ENCODE data around the gene AOPEP.

DNA sequence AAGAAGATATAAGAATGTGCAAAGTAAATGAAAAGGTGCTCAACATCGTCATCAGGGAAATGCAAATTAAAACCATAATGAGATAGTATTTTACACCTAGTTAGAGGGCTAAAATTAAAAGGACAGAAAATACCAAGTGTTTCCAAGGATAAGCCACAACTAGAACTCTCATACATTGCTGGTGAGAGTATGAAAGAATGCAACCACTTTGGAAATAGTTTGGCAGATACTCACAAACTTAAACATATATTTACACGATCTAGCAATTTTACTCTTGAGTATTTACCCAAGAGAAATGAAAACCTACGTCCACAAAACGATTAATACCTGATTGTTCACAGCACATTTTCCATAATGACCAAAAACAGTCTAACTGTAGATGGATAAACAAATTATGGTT is 51.5 kb downstream of the AOPEP start:
- TF ChIP-seq, protein P1, sequence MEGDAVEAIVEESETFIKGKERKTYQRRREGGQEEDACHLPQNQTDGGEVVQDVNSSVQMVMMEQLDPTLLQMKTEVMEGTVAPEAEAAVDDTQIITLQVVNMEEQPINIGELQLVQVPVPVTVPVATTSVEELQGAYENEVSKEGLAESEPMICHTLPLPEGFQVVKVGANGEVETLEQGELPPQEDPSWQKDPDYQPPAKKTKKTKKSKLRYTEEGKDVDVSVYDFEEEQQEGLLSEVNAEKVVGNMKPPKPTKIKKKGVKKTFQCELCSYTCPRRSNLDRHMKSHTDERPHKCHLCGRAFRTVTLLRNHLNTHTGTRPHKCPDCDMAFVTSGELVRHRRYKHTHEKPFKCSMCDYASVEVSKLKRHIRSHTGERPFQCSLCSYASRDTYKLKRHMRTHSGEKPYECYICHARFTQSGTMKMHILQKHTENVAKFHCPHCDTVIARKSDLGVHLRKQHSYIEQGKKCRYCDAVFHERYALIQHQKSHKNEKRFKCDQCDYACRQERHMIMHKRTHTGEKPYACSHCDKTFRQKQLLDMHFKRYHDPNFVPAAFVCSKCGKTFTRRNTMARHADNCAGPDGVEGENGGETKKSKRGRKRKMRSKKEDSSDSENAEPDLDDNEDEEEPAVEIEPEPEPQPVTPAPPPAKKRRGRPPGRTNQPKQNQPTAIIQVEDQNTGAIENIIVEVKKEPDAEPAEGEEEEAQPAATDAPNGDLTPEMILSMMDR (IDR thresholded peaks at IDR 0.05), result no peak
- no peak for TF ChIP-seq POLR2AphosphoS5 (IDR thresholded peaks at IDR 0.05; ENCODE audit: insufficient read depth in 1 of 2, low read depth in 1 of 2)
